Thyroid gland (tissue), 4 donors: ENCODE data around the gene NSFL1C.

Experiments
- POLR2A ChIP-seq, 2 donors: fragments of 450-650 bp; IDR thresholded peaks; one replicate each; pipeline ENCODE4 v1.6.1; 2017; ENCODE audit warnings: antibody characterized with exemption in 2 of 2, mild to moderate bottlenecking in 2 of 2, moderate library complexity in 1 of 2
- TF ChIP-seq, protein P1 (sequence below), 6 experiments: fragments of 200-600 bp in 3 of 6; fragments of 450-650 bp in 3 of 6; sonication (generic) in 3 of 6; IDR thresholded peaks; one replicate each; pipeline ENCODE4 v1.5.1; 2016 to 2019; ENCODE audit warnings: antibody characterized with exemption in 6 of 6, mild to moderate bottlenecking in 2 of 6, inconsistent platforms in 1 of 6, moderate library complexity in 1 of 6

DNA sequence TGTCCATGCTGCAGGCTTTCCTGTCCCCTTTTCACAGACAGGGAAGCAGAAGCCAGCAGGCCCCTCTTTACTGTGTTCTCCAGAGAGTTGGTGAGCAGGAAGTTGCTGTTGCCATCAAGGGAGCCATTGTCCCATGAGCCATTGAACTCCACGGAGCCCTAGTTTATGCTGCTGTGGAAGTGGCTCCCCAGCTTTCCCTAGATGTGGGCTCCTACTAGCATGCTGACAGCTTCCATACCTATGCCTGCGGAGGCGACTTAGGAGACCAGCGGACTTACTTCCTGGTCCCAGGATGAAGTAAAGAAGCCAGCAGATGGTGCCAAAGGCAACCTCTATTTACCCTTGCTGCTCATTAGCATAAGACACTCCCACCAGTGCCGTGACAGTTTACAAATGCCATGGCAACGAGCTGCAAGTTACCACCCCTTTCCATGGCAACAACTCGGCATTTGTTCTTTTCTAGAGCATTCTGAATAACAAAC, 43.0 kb downstream of the NSFL1C start:
- no peak for TF ChIP-seq POLR2A (IDR thresholded peaks at IDR 0.05)
- TF ChIP-seq, protein P1, sequence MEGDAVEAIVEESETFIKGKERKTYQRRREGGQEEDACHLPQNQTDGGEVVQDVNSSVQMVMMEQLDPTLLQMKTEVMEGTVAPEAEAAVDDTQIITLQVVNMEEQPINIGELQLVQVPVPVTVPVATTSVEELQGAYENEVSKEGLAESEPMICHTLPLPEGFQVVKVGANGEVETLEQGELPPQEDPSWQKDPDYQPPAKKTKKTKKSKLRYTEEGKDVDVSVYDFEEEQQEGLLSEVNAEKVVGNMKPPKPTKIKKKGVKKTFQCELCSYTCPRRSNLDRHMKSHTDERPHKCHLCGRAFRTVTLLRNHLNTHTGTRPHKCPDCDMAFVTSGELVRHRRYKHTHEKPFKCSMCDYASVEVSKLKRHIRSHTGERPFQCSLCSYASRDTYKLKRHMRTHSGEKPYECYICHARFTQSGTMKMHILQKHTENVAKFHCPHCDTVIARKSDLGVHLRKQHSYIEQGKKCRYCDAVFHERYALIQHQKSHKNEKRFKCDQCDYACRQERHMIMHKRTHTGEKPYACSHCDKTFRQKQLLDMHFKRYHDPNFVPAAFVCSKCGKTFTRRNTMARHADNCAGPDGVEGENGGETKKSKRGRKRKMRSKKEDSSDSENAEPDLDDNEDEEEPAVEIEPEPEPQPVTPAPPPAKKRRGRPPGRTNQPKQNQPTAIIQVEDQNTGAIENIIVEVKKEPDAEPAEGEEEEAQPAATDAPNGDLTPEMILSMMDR (IDR thresholded peaks at IDR 0.05): no peak
